Activated effector memory CD4-positive, alpha-beta T cell treated with anti-CD3 and anti-CD28 coated beads, Interleukin-2, amount 50 U/mL, for 16 hours (primary cell): ENCODE measurements around the gene SUFU.
"Not testable (repeated sequence)": the region's sequence is repeated elsewhere in the genome, so short reads cannot be mapped to it uniquely, and the experiment has no call there.

ENCODE experiments used
- DNase-seq: peaks from one replicate; pipeline ENCODE4 v3.0.0-alpha.2; 2020

Gene SUFU

DNA sequence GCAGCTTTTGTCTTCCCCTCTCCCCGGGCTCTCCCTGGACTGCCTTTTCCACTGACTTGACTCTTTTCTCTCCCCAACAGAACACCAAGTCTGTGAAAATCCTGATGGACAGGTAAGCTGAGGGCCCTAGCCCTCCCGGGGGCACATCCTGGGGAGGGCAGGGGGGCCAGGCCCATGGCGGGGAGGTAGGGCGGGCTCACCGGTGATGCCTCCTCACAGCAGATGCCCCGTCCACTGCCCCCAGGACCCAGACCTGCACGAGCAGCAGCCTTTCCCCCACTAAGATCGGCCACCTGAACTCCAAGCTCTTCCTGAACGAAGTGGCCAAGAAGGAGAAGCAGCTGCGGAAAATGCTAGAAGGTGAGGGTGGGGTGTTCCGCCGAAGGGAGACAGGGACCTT, 152.3 kb downstream of the SUFU start:
- no peak for DNase-seq

DNA sequence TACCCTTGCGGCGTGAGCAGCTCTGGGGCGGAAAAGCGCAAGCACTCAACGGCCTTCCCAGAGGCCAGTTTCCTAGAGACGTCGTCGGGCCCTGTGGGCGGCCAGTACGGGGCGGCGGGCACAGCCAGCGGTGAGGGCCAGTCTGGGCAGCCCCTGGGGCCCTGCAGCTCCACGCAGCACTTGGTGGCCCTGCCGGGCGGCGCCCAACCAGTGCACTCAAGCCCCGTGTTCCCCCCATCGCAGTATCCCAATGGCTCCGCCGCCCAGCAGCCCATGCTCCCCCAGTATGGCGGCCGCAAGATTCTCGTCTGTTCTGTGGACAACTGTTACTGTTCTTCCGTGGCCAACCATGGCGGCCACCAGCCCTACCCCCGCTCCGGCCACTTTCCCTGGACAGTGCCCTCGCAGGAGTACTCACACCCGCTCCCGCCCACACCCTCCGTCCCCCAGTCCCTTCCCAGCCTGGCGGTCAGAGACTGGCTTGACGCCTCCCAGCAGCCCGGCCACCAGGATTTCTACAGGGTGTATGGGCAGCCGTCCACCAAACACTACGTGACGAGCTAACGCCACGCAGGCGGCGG, 153.1 kb downstream of the SUFU start:
- no peak for DNase-seq

GRCh38 chr10:102657451-102657850, 153.7 kb downstream of the SUFU start:
- no peak for DNase-seq

DNA sequence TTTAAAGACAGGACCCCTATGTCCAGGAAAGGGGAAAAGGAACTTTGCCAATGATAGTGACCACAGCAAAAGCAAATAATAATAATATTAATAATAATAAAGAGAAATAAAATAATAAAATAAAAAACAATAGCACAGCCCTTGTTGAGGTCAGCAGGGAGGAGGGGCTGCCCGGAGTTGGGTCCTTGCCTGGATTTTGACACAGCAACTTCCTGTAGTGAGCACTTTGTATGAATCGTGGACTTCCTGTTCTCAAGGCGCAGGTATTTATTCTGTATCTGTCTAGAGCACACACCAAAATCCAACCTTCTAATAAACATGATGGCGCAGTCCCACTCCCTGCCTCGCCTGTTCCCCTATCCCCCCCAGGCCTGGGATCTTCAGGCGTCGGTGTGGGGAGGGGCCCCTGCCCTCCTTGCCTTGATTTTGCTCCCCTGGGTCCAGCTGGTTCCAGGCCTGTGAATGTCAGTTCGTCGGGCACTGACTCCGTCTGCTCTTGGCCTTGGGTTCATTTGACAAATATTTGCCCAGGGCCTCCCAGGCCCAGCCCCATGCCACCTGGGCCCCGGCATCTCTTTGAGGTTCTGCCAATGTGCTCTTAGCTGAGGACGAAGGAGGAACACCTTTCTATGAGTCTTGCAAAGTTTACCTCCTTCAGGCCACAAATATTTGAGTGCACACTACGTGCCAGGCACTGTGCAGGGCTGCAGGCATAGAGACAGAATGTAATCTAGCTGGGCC, 154.4 kb downstream of the SUFU start:
- no peak for DNase-seq

DNA sequence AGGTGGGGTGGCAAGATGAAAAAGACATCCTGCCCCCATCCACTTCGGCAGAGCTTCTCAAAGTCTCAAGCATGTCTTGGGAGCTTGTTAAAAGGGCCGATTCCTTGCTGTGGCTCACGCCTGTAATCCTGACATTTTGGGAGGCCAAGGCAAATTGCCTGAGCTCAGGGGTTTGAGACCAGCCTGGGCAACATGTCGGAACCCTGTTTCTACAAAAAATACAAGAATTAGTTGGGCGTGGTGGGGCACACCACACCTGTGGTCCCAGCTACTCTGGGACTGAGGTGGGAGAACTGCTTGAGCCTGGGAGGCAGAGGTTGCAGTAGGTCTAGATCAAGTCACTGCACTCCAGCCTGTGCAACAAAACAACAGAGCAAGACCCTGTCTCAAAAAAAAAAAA, 155.0 kb downstream of the SUFU start:
- no peak for DNase-seq

- DNase-seq, result peak; percentile 87
These were observed 157.3 kb downstream of the SUFU start for GRCh38 chr10:102660888-102661657.

GRCh38 chr10:102661658-102662028, 157.9 kb downstream of the SUFU start:
- no peak for DNase-seq

- DNase-seq, result no peak
These were observed 162.2 kb downstream of the SUFU start for GRCh38 chr10:102665904-102666509.

GRCh38 chr10:102667411-102667810, 163.6 kb downstream of the SUFU start:
- not testable (repeated sequence) for DNase-seq

GRCh38 chr10:102668326-102669107, 164.7 kb downstream of the SUFU start:
- no peak for DNase-seq

GRCh38 chr10:102669206-102670064, 165.7 kb downstream of the SUFU start:
- DNase-seq, result no peak

- peak; percentile 22 for DNase-seq
These were observed 166.4 kb downstream of the SUFU start for GRCh38 chr10:102670065-102670670.

DNA sequence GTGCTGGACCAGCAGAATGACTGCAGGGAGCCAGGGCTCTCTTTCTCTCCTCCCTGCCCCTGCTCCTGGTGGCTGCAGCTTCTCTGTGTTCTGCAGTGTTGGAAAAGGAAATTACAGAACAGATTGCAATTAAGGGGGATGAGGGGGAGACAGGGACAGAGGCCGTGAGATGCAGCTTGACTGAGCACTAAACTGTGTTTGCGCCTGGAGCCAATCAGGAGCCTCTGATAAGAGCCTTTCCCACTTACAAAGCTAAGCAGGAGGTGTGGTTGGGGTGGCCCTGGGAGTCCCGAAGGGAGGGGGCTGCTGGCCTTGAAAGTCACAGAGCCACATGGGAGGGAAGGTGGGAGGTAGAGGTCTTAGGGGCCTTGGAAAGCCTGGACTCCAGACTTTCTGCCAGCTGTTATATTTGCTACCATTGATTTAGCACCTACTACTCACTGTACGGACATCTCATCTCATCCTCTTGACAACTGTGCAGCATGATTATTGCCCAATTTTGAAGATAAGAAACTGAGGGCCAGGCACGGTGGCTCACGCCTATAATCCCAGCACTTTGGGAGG, 167.2 kb downstream of the SUFU start:
- peak; percentile 28 for DNase-seq

DNA sequence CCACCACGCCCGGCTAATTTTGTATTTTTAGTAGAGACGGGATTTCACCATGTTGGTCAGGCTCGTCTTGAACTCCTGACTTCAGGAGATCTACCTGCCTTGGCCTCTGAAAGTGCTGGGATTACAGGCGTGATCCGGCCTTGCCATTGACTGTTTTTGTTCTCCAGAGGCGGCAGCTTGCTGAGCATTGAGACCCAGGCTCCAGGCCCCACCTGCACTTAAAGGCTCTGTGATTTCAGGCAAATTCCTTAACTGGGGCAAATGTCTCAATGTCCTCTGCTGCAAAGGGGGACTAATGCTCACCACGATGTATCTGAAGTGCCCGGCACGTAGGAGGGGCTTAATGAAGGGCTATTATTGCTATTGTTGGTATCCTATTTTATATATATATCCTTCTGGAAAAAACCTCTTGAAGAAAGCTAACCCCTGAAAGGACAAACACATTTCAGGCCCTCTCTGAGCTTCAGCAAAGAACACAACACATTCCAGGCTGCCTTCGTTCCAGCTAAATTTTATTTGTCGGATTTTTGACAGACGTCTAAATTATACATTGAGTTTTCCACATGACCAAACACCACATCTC, 169.6 kb downstream of the SUFU start:
- peak; percentile 12 for DNase-seq

- DNase-seq, result peak; percentile 86
These were observed 170.2 kb downstream of the SUFU start for GRCh38 chr10:102673819-102674511.

DNA sequence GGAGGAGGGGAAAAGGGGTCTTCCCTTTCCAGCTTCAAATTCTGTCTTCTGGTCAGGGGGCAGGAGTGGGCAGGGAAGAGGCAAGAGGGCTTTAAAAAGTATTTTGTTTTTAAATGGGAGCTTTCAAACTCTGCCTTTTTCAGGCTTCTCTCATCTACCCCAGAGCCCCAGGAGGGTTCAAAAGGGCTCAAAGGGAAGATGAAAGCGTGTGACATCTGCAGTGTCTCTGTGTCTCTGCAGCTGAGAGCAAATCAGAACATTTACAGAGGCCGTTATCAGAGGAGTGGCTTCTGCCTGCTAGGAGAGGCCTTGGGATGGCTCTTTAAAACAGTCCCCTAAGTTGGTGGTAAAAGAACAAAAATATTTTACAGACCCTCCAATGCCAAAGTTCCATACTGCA, 170.8 kb downstream of the SUFU start:
- no peak for DNase-seq

GRCh38 chr10:102675011-102675665, 171.4 kb downstream of the SUFU start:
- peak; percentile 54 for DNase-seq

DNA sequence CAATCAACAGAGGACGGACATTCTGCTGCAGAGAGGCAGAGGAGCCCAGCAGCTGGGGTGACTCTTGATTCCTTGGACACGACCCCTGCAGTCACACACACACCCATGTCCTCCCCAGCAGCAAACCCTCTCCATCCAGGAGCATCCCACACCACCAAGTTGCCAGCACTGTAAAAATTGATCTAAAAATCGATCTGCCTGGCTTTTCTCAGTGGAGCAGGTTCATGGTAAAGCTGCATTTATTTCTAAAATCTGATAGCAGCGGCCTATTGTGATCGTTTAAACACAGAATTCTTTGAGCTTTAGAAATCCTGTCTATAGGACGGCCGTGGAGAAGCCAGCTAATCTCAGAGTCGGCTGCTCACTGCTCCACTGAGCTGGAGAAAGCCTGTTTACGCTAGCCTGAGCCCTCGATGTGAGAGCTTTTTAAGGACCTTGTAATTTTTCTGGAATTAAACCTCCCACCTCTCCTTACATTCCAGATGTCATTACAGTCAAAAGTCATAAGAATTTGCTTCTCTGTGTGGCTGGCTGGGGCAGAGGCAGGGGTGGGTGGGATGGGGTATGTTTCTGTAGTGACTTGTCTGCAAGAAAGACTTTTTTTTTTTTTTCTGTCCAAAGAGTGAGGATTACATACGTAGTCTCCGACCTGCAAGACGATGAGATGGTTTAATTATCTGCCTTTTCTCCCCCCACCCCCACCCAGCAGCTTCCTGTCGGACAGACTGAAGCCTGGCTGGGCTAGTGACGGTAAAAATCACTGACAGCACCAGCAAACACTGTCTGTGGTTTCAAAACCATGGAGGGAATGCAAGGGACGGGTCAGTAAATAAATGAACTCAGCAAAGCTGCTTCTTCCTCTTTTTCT, 172.1 kb downstream of the SUFU start:
- peak; percentile 50 for DNase-seq
